ENCODE results near the gene SAP130.

The SAP130 gene

GRCh38 chr2:127954857-127955256 is 73.0 kb downstream of the SAP130 start:
- no peaks in the 10 kb centered on the region for H3K36me3 ChIP-seq (ENCODE audit: insufficient read depth)

GRCh38 chr2:127953849-127954248 is 74.0 kb downstream of the SAP130 start:
- H3K27ac ChIP-seq: no peak overlapping the region
- no peaks in the 10 kb centered on the region for H3K4me1 ChIP-seq (ENCODE audit: low read depth, poor library complexity, severe bottlenecking)
- no peak overlapping the region for H3K4me3 ChIP-seq (IDR thresholded peaks at IDR 0.05; ENCODE audit: insufficient read depth, low read depth, low read length)
- no peak overlapping the region for H2AFZ ChIP-seq (ENCODE audit: low read depth)
- H3K9ac ChIP-seq: no peak overlapping the region
- H3K4me2 ChIP-seq: no peak overlapping the region
- H3K79me2 ChIP-seq (ENCODE audit: insufficient read depth, low read depth): no peaks in the 10 kb centered on the region
- no peaks in the 10 kb centered on the region for H3K36me3 ChIP-seq (ENCODE audit: insufficient read depth)
- no peaks in the 10 kb centered on the region for H4K20me1 ChIP-seq (ENCODE audit: insufficient read depth)
- H3K27me3 ChIP-seq (ENCODE audit: insufficient read depth, low read depth): no peaks in the 10 kb centered on the region
- no peak for TF ChIP-seq CTCF (conservative IDR thresholded peaks at IDR 0.05; ENCODE audit: low read depth, low read length)

More at GRCh38 chr2:127954857-127955256, 73.0 kb downstream of the SAP130 start:
- H3K27ac ChIP-seq: no peak overlapping the region
- no peak overlapping the region for H3K9ac ChIP-seq
- no peak overlapping the region for H3K4me3 ChIP-seq (IDR thresholded peaks at IDR 0.05; ENCODE audit: insufficient read depth, low read depth, low read length)
- no peaks in the 10 kb centered on the region for H3K27me3 ChIP-seq (ENCODE audit: insufficient read depth, low read depth)
- H4K20me1 ChIP-seq (ENCODE audit: insufficient read depth): no peaks in the 10 kb centered on the region
- H3K4me2 ChIP-seq: no peak overlapping the region
- H3K79me2 ChIP-seq (ENCODE audit: insufficient read depth, low read depth): no peaks in the 10 kb centered on the region
- no peaks in the 10 kb centered on the region for H3K4me1 ChIP-seq (ENCODE audit: low read depth, poor library complexity, severe bottlenecking)
- no peak for TF ChIP-seq CTCF (conservative IDR thresholded peaks at IDR 0.05; ENCODE audit: low read depth, low read length)
- no peak overlapping the region for H2AFZ ChIP-seq (ENCODE audit: low read depth)

GRCh38 chr2:127953128-127953718 is 74.6 kb downstream of the SAP130 start:
- H3K4me2 ChIP-seq: no peak overlapping the region
- TF ChIP-seq CTCF (conservative IDR thresholded peaks at IDR 0.05; ENCODE audit: low read depth, low read length): no peak
- no peaks in the 10 kb centered on the region for H4K20me1 ChIP-seq (ENCODE audit: insufficient read depth)
- H3K4me1 ChIP-seq (ENCODE audit: low read depth, poor library complexity, severe bottlenecking): no peaks in the 10 kb centered on the region
- no peak overlapping the region for H3K4me3 ChIP-seq (IDR thresholded peaks at IDR 0.05; ENCODE audit: insufficient read depth, low read depth, low read length)
- no peaks in the 10 kb centered on the region for H3K79me2 ChIP-seq (ENCODE audit: insufficient read depth, low read depth)
- H3K36me3 ChIP-seq (ENCODE audit: insufficient read depth): no peaks in the 10 kb centered on the region
- H3K27me3 ChIP-seq (ENCODE audit: insufficient read depth, low read depth): no peaks in the 10 kb centered on the region
- no peak overlapping the region for H3K27ac ChIP-seq
- no peak overlapping the region for H3K9ac ChIP-seq
- H2AFZ ChIP-seq (ENCODE audit: low read depth): no peak overlapping the region

GRCh38 chr2:127951026-127951425 is 76.8 kb downstream of the SAP130 start:
- no peaks in the 10 kb centered on the region for H3K27me3 ChIP-seq (ENCODE audit: insufficient read depth, low read depth)
- H2AFZ ChIP-seq (ENCODE audit: low read depth): no peak overlapping the region
- no peaks in the 10 kb centered on the region for H3K4me1 ChIP-seq (ENCODE audit: low read depth, poor library complexity, severe bottlenecking)
- no peaks in the 10 kb centered on the region for H3K36me3 ChIP-seq (ENCODE audit: insufficient read depth)
- H3K79me2 ChIP-seq (ENCODE audit: insufficient read depth, low read depth): no peaks in the 10 kb centered on the region
- H4K20me1 ChIP-seq (ENCODE audit: insufficient read depth): no peaks in the 10 kb centered on the region
- H3K4me3 ChIP-seq (IDR thresholded peaks at IDR 0.05; ENCODE audit: insufficient read depth, low read depth, low read length): no peak overlapping the region
- no peak overlapping the region for H3K4me2 ChIP-seq
- H3K27ac ChIP-seq: no peak overlapping the region
- H3K9ac ChIP-seq: no peak overlapping the region
- no peak for TF ChIP-seq CTCF (conservative IDR thresholded peaks at IDR 0.05; ENCODE audit: low read depth, low read length)

Measured in KMS-11 (cell line).